Stimulated activated CD4-positive, alpha-beta T cell treated with anti-CD3 and anti-CD28 coated beads, Interleukin-12 subunit alpha, Interleukin-12 subunit beta, amount 100 ng/mL, for 48 hours (primary cell): Measurements from ENCODE around the gene GARIN5A.

Experiments used
- DNase-seq, 3 donors: peaks; one replicate each; pipeline ENCODE4 v3.0.0-alpha.2; 2020; ENCODE audit warnings: low read depth in 2 of 3, low spot score in 1 of 3

The GARIN5A gene

DNA sequence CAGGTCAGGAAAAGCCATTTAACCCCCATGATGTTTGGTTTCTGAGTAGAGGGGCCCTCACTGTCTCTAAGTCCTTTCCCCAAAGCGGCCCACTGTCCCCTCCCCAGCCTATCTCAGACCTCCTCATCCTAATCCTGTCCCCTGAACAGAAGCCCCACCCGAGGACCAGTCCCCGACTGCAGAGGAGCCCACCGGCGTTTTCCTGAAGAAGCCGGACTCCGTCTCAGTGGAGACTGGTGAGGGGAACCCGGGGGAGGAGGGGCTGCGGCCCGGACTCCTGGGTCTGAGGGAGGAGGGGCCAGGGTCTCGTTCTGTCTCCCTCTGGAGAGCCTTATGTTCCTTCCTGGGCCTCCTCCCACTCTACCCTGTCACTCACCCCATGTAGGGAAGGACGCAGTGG is 41.0 kb downstream of the GARIN5A start:
- DNase-seq: no peak

DNA sequence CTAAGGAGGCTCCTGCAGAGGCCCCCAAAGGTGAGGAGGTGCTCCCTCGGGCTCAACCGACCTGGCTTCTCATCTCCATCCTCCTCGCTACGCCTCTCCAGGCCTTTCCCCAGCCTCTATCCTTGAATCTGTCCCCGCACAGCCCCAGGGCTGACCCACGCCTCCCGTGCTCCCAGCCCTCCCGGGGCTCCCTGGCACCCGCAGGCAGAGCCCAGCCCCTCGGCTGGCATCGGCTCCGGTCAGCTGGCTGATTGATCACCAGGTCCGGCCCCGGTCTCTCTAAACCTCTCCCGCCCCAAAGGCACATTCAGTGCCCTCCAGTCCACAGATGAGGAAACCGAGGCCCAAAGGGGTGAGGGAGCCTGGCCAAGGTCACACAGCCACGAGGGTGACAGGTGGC is 41.4 kb downstream of the GARIN5A start:
- DNase-seq: no peak

DNA sequence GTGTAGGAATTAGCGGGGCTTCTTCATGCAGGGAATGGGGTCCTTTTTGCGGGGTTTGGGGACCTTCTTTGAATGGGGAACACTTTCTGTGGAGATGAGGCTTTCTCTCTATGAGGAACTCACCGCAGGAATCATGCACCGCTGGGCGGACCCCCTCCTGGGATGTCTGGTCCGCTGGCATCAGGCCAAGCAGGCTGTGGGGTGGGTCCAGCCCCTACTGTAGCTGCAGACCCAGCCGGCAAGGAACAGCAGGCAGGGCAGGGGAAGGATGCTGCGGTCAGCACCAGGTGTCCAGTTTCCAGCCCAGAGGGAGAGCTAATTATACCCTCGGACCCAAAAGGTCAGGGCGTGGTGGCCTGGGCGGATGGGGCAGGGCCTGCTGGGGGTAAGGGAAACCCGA is 42.1 kb downstream of the GARIN5A start:
- no peak for DNase-seq

DNA sequence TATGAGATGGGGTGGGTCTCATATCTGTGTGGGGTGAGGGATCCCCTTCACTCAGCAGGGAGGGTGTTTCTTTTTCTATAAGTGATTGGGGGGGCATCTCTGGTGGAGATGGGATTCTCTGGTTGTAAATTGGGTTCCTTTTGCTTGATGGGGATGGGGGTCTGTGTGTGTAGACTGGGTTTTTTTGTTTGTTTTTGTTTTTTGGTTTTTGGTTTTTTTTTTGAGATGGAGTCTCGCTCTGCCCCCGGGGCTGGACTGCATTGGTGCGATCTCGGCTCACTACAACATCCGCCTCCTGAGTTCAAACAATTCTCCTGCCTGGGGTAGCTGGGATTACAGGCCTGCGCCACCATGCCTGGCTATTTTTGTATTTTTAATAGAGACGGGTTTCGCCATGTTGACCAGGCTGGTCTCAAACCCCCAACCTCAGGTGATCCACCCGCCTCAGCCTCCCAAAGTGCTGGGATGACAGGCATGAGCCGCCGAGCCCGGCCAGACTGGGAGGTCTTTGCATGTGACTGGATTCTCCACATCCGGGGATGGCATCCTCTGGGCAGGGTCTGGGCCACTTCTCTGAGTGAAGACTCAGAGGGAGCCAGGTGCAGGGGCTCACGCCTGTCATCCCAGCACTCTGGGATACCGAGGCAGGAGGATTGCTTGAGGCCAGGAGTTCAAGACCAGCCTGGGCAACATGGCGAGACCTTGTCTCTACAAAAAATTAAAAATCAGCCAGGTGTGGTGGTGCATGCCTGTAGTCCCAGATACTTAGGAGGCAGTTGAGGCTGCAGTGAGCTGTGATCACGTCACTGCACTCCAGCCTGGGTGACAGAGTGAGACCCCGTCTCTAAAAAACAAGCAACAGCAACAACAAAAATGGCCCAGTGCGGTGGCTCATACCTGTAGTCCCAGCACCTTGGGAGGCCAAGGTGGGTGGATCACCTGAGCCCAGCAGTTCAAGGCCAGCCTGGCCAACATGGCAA is 43.2 kb downstream of the GARIN5A start:
- DNase-seq: no peak

DNA sequence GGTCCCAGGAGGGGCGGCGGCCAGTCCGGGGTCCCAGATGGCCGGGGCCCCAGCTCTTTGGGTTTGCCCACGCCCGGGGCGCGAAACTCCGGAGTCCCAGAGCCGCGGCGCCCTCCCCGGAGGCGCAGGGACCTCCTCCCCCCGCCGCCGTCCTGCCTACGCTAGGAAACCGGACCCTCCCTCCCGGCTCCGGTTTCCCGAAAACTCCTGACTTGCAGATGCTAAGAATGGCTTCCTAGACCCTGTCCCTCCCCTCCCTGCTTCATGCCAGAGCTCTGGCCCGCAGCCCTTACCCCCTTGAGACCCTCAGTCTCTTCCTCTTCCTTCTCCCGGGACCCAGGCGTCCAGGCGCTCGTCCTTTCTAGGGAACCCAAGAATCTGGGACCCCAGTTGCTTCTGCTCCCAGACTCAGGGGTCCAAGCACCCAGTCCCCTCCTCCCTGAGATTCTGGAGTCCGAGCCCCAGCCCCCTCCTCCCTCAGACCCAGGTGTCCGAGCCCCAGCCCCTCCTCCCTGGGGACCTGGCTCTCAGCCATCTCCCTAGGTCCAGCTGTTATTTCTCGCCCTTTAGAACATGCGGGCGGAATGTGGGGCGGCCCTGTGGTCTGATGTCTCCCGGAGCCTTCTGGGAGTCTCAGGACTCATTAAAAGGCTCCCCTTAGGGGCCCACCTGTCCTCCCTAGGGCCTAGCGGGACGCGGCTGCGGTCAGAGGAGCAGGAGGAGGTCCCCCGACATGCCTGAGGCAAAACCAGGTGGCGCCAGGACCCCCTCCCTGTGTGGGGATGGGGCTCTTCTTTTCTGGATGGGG is 44.2 kb downstream of the GARIN5A start, which contains the start of gene MYBPC2:
Gene MYBPC2, plus strand, starts transcription at position 672 of the 808 bp plus-strand sequence. Its CDS starts 62 bp downstream, at position 734.
- no peak for DNase-seq

DNA sequence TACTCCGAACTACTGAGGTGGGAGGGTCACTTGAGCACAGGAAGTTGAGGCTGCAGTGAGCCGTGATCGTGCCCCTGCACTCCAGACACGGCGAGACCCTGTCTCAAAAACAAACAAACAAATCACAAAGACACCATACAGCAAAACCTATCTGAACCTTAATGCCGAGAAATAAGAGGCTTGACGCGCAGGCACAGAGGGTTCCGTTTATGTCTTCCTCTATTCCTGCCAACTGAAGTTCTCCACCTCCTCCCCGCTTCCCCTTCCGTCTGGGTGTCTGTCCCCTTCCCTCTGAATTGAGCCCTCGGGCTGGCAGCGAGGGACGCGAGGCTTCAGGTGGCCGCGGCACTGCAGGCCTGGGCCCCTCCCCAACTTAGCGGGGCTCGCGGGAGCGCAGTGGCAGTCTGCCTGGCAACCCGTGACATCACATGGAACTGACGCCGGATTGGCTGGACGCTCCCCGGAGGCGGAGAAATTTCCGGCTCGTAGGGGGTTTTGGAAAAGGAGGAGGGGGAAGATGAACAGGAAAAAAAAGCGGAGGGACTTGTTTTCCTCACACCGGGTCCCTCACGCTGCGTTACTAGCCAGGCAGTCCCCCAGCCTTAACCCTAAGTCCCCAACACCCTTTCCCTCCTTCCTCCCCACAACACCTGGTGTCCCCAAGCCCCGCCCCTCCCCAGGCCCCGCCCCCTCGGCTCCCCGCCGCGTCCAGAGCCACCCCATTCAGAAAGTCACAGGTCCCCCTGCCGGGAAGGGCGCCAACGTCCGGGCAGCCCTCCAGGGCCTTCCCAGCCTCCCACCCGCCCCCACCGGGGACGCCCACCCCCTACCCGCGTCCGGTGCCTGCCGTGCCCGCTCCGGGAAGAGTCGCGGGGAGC is 45.1 kb downstream of the GARIN5A start:
- peak; percentile 71 to 92 (median 74) for DNase-seq

DNA sequence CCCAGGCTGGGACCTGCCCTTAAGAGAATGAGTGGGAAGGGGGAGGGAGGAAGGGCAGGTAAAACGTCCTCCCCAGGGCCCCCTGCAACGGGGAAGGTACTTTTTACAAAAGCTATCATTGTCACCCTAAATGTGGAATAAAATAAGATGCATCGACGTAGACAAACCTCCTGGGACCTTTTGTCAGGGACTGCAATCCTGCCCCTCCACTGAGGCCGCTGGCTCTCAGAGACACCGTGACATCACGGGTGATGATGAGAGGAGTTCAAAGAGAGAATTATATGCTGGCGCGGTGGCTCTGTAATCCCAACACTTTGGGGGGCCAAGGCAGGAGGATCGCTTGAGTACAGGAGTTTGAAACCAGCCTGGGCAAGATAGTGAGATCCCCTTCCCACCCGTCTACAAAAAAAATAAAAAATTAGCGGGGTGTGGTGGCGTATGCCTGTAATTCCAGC is 45.7 kb downstream of the GARIN5A start:
- DNase-seq: no peak

DNA sequence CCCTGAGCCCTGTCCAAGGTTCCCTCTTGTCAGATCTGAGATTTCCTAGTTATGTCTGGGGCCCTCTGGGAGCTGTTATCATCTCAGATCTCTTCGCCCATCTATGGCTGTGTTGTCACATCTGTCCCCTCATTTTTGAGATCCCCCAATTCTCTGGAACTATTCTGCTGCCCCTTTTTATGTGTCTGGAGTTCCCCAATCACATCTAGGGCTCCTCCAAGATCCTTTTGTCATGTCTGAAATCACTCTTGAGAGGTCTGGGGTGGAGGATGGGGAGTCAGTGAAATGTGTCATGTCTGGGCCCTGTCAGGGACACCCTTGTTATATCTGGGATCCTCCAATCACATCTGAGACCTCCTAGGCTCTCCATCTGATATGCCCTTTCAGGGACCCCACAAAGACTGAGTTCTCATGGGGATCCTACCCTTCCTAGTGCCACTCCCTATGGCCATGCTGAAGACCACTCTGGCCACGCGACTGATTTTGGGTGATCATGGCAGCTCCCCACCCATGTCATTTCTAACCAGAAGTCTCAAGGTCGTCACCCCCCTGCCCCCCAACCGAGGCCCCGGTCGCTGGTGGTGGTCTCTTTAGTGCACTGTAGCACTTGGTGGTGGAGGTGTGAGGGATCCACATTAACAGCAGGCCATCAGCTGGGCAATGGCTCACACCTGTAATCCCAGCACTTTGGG is 47.7 kb downstream of the GARIN5A start:
- no peak for DNase-seq

DNA sequence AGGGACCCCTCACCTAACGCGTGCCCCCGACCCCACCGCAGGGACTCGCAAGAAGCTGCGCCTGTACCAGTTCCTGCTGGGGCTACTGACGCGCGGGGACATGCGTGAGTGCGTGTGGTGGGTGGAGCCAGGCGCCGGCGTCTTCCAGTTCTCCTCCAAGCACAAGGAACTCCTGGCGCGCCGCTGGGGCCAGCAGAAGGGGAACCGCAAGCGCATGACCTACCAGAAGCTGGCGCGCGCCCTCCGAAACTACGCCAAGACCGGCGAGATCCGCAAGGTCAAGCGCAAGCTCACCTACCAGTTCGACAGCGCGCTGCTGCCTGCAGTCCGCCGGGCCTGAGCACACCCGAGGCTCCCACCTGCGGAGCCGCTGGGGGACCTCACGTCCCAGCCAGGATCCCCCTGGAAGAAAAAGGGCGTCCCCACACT is 48.6 kb downstream of the GARIN5A start:
- no peak for DNase-seq

DNA sequence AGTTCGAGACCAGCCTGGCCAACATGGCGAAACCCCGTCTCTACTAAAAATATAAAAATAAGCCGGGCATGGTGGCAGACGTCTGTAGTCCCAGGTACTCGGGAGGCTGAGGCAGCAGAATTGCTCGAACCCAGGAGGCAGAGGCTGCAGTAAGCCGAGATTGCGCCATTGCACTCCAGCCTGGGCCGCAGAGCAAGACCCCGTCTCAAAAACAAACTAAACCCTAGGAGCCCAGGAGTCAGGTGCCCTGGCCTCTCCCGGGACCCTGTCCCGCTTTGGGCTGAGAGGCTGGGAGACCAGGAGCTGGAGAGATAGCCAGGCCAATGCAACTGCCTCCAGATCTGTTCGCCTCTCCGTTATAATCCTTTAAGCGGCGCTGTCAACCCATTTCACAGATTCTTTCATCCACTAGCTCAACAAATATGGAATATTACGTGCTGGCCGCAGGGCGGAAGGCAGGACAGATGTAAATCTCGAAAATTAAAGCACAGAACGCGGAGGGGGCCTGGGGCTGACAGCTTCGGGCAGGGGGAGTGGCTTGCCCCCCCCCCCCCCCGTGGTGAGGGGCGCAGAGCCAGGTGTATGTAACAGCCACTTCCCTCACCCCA is 49.2 kb downstream of the GARIN5A start:
- DNase-seq: no peak

DNA sequence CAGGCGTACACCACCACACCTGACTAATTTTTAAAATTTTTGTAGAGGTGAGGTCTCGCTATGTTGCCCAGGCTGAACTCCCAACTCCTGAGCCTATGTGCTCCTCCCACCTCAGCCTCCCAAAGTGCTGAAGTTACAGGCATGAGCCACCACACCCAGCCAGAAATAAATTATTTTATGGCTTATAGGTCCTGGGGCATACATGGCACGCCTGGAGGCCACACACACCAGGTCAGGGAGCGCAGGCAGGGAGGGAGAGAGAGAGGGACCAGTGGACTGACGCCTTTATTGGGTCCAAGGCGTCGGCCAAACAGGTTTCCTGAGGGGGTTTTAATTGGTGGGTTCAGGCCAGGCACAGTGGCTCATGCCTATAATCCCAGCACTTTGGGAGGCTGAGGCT is 51.1 kb downstream of the GARIN5A start:
- DNase-seq: no peak

DNA sequence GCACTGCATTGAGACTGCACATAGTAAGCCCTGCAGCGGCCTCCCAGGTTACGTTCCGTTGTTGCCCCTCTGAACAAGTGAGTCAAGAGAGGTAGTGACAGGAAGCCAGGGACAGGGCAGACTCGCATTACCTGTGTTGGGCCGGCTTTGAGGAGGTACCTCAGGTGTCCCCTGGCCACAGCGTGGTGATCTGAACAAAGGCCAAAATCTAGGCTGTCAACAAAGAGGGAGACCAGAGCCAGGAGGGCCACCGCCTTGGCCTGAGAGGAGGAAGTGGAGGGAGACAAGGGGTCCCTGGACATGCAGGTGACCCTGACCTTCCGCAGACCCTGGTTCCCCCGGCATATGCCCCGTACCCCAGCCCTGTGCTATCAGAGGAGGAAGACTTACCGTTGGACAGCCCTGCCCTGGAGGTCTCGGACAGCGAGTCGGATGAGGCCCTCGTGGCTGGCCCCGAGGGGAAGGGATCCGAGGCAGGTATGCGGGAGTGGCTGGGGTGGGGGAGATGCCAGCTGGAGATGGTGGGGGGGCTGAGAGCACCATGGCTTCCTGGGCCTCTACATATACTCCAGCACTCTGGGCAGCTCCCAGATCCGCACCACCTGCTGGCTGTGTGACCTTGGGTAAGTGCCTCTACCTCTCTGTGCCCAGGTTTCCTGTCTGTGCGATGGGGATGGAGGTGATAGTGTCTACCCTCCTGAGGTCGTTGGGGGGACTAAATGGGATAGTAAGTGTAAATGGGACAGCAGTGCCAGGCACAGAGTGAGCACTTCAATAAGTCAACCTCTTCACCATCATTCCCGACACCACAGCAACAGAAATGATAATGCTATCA is 53.2 kb downstream of the GARIN5A start:
- DNase-seq: no peak

DNA sequence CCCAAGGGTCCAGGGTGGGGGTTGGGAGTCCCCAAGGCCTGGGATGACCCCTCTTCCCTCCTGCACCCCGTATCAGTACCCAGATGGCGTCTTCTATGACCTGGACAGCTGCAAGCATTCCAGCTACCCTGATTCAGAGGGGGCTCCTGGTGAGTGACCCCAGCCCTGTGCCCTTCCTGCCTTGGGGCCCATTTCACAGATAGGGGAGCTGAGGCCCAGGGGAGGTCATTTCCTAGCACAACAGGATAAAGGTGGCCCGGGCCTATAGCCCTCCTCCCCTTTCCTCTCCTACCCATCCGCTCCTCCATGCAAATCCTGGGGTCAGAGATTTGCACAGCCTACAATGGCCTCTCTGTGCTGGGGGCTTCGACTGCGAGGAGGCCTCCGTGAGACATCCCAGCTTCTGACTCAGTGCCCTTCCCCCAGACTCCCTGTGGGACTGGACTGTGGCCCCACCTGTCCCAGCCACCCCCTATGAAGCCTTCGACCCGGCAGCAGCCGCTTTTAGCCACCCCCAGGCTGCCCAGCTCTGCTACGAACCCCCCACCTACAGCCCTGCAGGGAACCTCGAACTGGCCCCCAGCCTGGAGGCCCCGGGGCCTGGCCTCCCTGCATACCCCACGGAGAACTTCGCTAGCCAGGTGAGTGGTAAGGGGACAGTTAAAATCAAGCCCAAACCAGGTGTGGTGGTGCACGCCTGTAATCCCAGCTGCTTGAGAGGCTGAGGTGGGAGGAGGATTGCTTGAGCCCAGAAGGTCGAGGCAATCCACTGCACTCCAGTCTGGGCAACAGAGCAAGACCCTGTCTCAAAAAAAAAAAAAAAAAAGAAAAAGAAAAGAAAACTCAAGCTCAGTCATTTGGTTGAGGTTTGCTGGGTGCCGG is 54.0 kb downstream of the GARIN5A start:
- no peak for DNase-seq

DNA sequence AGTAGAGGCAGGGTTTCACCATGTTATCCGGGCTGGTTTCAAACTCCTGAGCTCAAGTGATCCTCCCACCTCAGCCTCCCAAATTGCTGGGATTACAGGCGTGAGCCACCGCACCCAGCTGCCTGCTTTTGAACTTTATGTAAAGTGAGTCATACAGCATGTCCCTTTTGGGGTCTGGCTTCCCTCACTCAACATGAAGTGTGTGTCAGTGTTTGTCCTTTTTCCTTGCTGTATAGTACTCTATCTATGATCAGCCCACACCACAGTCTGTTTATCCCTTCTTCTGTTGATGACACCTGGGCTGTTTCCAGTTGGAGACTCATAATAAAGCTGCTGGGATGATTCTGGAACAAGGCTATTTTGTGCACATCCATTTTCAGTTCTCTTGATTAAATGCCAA is 55.8 kb downstream of the GARIN5A start:
- no peak for DNase-seq

DNA sequence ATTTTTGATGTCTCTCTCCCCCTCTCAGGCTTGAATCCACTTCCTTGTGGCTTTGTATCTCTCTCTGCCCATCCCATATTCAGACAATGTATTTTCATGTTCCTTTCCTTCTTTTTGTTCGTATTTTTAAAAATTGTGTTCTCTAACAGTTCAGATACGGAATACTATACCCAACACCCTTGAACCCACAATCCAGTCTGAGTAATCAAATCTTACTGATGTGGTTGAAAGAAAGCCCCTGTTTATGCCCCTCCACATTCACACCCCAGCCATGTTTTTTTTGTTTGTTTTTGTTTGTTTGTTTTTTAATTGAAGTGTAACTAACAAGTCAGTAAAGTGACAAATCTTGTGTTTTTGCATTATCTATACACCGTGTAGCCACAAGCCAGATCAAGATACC is 56.5 kb downstream of the GARIN5A start:
- no peak for DNase-seq

DNA sequence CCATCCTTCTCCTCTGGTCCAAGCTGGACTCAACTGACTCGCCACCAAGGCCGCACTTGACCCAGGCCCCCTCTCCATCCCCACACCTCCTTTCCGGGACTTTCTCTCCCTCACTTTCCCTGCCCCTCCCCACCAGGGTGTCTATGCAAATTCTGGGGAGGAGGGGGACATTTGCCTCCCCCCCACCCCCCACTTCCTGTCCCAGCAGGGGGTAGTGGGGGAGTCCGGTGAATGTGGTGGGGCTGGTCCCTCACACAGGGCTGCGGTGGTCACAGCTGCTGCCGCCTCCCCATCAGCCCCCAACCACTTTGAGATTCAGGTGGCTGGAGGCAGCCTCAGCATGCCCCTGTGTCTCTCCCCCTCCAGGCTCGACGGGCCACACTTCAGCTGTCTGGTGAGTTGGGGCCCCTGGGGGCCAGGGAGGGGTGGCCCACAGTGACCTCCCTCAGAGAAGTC is 57.0 kb downstream of the GARIN5A start:
- DNase-seq: no peak

DNA sequence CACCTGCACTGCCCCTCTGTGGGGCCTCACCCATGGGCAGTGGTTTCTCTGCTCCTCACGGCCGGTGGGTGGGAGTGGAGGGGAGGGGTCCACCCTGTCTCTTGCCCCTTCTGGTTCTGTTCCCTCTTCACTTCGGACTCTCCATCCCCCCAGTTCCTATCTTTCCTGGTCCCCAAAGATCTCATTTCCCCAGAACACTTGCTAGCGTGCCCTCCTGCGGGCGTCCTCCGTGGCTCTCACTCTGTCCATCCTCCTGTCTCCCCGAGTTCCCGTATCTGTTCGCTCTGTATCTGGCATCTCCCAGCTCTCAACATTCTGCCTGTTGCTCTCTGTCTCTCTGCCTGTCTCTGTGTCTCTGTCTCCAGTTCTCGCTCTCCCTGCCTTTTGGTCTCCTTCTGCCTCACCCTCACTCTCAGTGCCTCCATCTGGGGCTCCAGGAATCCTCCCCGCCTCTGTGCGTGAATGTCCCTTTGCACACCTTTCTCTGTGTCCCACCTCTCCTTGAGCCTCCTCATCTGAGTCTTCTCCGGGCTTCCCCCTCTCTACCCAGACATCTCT is 57.5 kb downstream of the GARIN5A start:
- no peak for DNase-seq
